Heart right ventricle (tissue), 16 donors: Measurements from ENCODE around the gene VAPB. TPM values are rescaled to one million over a fixed set of nuclear protein-coding genes. Genes with fewer than 3 reads are reported as not detected.
A peak's percentile ranks its signal among the peaks of the same experiment; 100 is the strongest.

Experiments
- ATAC-seq, 8 donors: fragments of 200-7000 bp; cut with Tn5 transposase; one replicate each; pipeline ENCODE4 v1.9.1; 2020; ENCODE audit warnings: mild to moderate bottlenecking in 8 of 8, moderate library complexity in 8 of 8, moderate number of reproducible peaks in 1 of 8
- DNase-seq, 2 donors: peaks; one replicate each; pipeline ENCODE4 v3.0.0-alpha.2; 2020
- H3K27ac ChIP-seq, 10 donors: fragments of 200-600 bp; sonication (generic) in 2 of 10; one replicate each; pipeline versions ENCODE4 v1.5.0 to v1.8.0; 2020 to 2022; ENCODE audit warnings: mild to moderate bottlenecking in 3 of 10
- H3K27me3 ChIP-seq, 7 donors: fragments of 200-600 bp; one replicate each; pipeline ENCODE4 v1.8.0; 2021 to 2022; ENCODE audit warnings: mild to moderate bottlenecking in 2 of 7
- H3K36me3 ChIP-seq, 9 donors: fragments of 200-600 bp; sonication (generic) in 1 of 9; one replicate each; pipeline versions ENCODE4 v1.5.0 to v1.8.0; 2020 to 2022; ENCODE audit warnings: mild to moderate bottlenecking in 2 of 9
- H3K4me1 ChIP-seq, 9 donors: fragments of 200-600 bp; sonication (generic) in 1 of 9; one replicate each; pipeline versions ENCODE4 v1.5.0 to v1.8.0; 2020 to 2022; ENCODE audit warnings: mild to moderate bottlenecking in 4 of 9
- H3K4me3 ChIP-seq, 10 donors: fragments of 200-600 bp; sonication (generic) in 2 of 10; one replicate each; pipeline versions ENCODE4 v1.5.0 to v1.8.0; 2020 to 2022; ENCODE audit warnings: mild to moderate bottlenecking in 7 of 10, moderate library complexity in 2 of 10
- H3K9me3 ChIP-seq, 11 donors: fragments of 200-600 bp in 10 of 11; sonication (generic) in 2 of 11; one replicate each; pipeline versions ENCODE4 v1.5.0 to v1.8.0; 2013 to 2022; ENCODE audit warnings: mild to moderate bottlenecking in 2 of 11, control low read depth in 1 of 11, moderate library complexity in 1 of 11
- CTCF ChIP-seq, 9 donors: fragments of 200-600 bp; sonication (generic) in 2 of 9; IDR thresholded peaks; one replicate each; pipeline versions ENCODE4 v1.5.0 to v1.8.0; 2021 to 2022; ENCODE audit warnings: antibody characterized with exemption in 9 of 9, mild to moderate bottlenecking in 5 of 9, moderate library complexity in 1 of 9
- WGBS, 2 donors: extraction: QIAGEN DNeasy Blood & Tissue Kit; methylation state at CpG; one replicate each; pipeline ENCODE4 v1.1.7; 2013; ENCODE audit warnings: inconsistent platforms in 1 of 2; 5-methylcytosine and 5-hydroxymethylcytosine counted together
- intact Hi-C, 10 donors: fragments of 100-400 bp; cut with DNase I; formaldehyde crosslinking; loops; one replicate each; pipeline versions ENCODE4 v1.11.1 to v1.14.2; 2022
- long read RNA-seq, 3 donors: library from polyadenylated mRNA; unstranded; transcript quantifications; one replicate each; pipeline ENCODE4 v2.0.0, GENCODE V29; 2020 to 2021
- polyA plus RNA-seq, 2 donors: library from polyadenylated mRNA; stranded (reverse); fragments of 200-250 nt; gene quantifications; one replicate each; pipeline ENCODE4 v1.2.3, GENCODE V29; 2013
- total RNA-seq, 10 donors: library from RNA; stranded (reverse); fragmentation: NEBNext Ultra II Directional in 3 of 10; extraction: Animal tissue kit (Norgen Biotek cat#: 25700) in 3 of 10; gene quantifications; one replicate each; pipeline versions ENCODE4 v1.2.1 to v1.2.4, GENCODE V29; 2021 to 2023
- donor health status: Arrhythmogenic right ventricular cardiomyopathy.
- donor health status: ischemic (EF 13 %, LVEDD 7.1; RV severe dilation, severe dysfunction).
- donor health status: healthy with polysubstance abuse.
- donor health status: DM: no; HTN: yes; CAD: no.
- donor health status: DM: no; HTN: no; CAD: no.
- donor health status: ischemic (EF 25% LVEDD 6.9; RV normal size, moderate dysfunction).
- donor health status: ischemic (EF 25% LVEDD 5.7; RV mildly dilated, moderate dysfunction).
- donor health status: healthy.
- donor health status: DM: yes; HTN: yes; CAD: no.
- donor health status: Ischemic cardiomyopathy.
- donor health status: ischemic (EF 35%, LVEDD 5.7; RV mildly dilated, moderate dysfunction).
- donor health status: nonischemic (EF 11% LVEDD 7.7; RV severe dilation, severe dysfunction).
- donor health status: DM: yes; HTN: yes; CAD: no.
- donor health status: PGD.
- donor health status: ischemic (EF 29% LVEDD 5.4; RV normal size, mild dysfunction).
- donor health status: nonischemic (EF 23%, LVEDD 6.1; RV moderate dilation, normal function).

Gene VAPB
- total RNA-seq = 10 to 100 TPM; 59.9 to 89.9 (median 70.8) TPM
- polyA plus RNA-seq = 10 to 100 TPM; 20.8 to 25.8 TPM
- long read RNA-seq, donor 1, full-length matches to known transcripts = 122 of 149 reads
- long read RNA-seq, donor 1, partial matches to known transcripts = 4 of 149 reads
- long read RNA-seq, donor 1, other reads (novel, unspliced or antisense) = 23 of 149 reads
- long read RNA-seq, donor 2, full-length matches to known transcripts = 134 of 172 reads
- long read RNA-seq, donor 2, partial matches to known transcripts = 0 of 172 reads
- long read RNA-seq, donor 2, other reads (novel, unspliced or antisense) = 38 of 172 reads
- long read RNA-seq, donor 3, full-length matches to known transcripts = 168 of 212 reads
- long read RNA-seq, donor 3, partial matches to known transcripts = 4 of 212 reads
- long read RNA-seq, donor 3, other reads (novel, unspliced or antisense) = 40 of 212 reads

GRCh38 chr20:58388882-58389323 lies at the start of gene VAPB:
VAPB (plus strand) TSS chr20:58389229; CDS start chr20:58389460, 231 bp downstream.
- DNase-seq (peak; percentile 94 to 97), ATAC-seq (peak; percentile 99 to 100 (median 100))
- Histone ChIP-seq H3K27ac (peak within 1 kb of the TSS; percentile 70 to 99 (median 96)), H3K27me3 (no peaks in the 10 kb centered on the region), H3K36me3 (peaks cover 0 to 13% (median 0%) of the 10 kb centered on the region in 9 donors), H3K4me3 (peak within 1 kb of the TSS; percentile 68 to 95 (median 82)), H3K4me1 (peaks cover 3 to 47% (median 38%) of the 10 kb centered on the region in 9 donors), H3K9me3 (peaks cover 0 to 14% (median 0%) of the 10 kb centered on the region in 11 donors)
- no peak for TF ChIP-seq CTCF (IDR thresholded peaks at IDR 0.05)
- intact Hi-C loops = loop anchor here in 5 of 10 donors (5.0 to 10.0 kb wide), 4 partner anchors 74 to 646 kb away; partner anchors contain the start of genes ATP5F1E (in 1 of the 5) and RAB22A (in 1 of the 5)
- WGBS, 2 donors = 0 to 1% methylated on average over 45 to 51 of the region's 51 CpGs

GRCh38 chr20:58339741-58340140 lies 49.3 kb upstream of the VAPB start:
- H3K9me3 ChIP-seq = no peaks in the 10 kb centered on the region
- no peak overlapping the region for H3K4me3 ChIP-seq
- H3K27ac ChIP-seq = no peak overlapping the region
- WGBS, 2 donors = 98 to 99% methylated on average over 6 of the region's 6 CpGs
- DNase-seq = no peak
- peaks cover 0 to 28% (median 0%) of the 10 kb centered on the region in 9 donors for H3K4me1 ChIP-seq
- no peak for ATAC-seq
- TF ChIP-seq CTCF (IDR thresholded peaks at IDR 0.05) = no peak
- intact Hi-C loops = loop anchor here in 1 of 10 donors (10.0 kb wide), 1 partner anchor 65 kb away; no protein-coding TSS in a partner anchor
- H3K36me3 ChIP-seq = peaks cover 0 to 21% (median 0%) of the 10 kb centered on the region in 9 donors
- no peaks in the 10 kb centered on the region for H3K27me3 ChIP-seq

- intact Hi-C loops = no loop called here
- Histone ChIP-seq H3K27ac (no peak overlapping the region), H3K4me3 (no peak overlapping the region), H3K36me3 (peaks cover 0 to 25% (median 0%) of the 10 kb centered on the region in 9 donors), H3K4me1 (peaks cover 0 to 28% (median 0%) of the 10 kb centered on the region in 9 donors), H3K27me3 (no peaks in the 10 kb centered on the region), H3K9me3 (no peaks in the 10 kb centered on the region)
- 86 to 87% methylated on average over 4 of the region's 4 CpGs for WGBS, 2 donors
- no peak for ATAC-seq
- no peak for DNase-seq
- no peak for TF ChIP-seq CTCF (IDR thresholded peaks at IDR 0.05)
Measured at GRCh38 chr20:58340151-58340550, 48.9 kb upstream of the VAPB start.

- 78 to 84% methylated on average over 2 of the region's 2 CpGs for WGBS, 2 donors
- peaks cover 0 to 28% (median 0%) of the 10 kb centered on the region in 9 donors for H3K4me1 ChIP-seq
Measured at GRCh38 chr20:58340853-58341252, 48.2 kb upstream of the VAPB start.

More at GRCh38 chr20:58340853-58341252, 48.2 kb upstream of the VAPB start:
- no peak for DNase-seq
- TF ChIP-seq CTCF (IDR thresholded peaks at IDR 0.05) = no peak
- Histone ChIP-seq H3K27me3 (no peaks in the 10 kb centered on the region), H3K4me3 (no peak overlapping the region), H3K36me3 (peaks cover 0 to 32% (median 6%) of the 10 kb centered on the region in 9 donors), H3K27ac (no peak overlapping the region), H3K9me3 (no peaks in the 10 kb centered on the region)
- intact Hi-C loops = no loop called here
- ATAC-seq = no peak
